Measurements from ENCODE around the gene SIAE. TPM values are rescaled to one million over a fixed set of nuclear protein-coding genes. Genes with fewer than 3 reads are reported as not detected.
"Not testable (repeated sequence)": the region's sequence is repeated elsewhere in the genome, so short reads cannot be mapped to it uniquely, and the experiment has no call there.

Gene SIAE
- total RNA-seq, 1 donor from 2014 or later, result 28.8 TPM

DNA sequence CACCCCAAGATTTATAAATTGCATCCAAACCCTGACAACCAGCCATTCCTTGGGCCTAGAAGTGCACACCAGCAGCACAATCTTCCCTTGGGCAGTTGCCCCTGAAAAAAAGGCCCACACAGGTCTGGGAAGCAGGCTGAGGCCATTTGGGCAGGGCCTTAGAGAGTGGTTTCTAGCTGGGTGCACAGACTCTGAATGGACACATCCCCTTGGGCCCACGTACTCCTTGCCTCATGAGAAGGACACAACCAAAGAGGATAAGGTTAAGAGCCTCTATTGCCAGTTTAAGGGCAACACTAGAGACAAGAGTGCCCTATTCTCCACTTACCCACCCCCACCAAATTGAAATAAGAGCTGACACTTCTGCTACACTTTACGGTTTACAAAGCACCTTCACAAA, 63.2 kb downstream of the SIAE start:
- H3K4me1 Mint-ChIP-seq (ENCODE audit: unreplicated experiment), result no peaks in the 10 kb centered on the region
- H3K27me3 Mint-ChIP-seq, result peaks cover 9% of the 10 kb centered on the region
- no peak overlapping the region for H3K27ac Mint-ChIP-seq
- no peaks in the 10 kb centered on the region for H3K36me3 Mint-ChIP-seq
- H3K9me3 Mint-ChIP-seq, result no peaks in the 10 kb centered on the region
- H3K4me3 Mint-ChIP-seq, result no peak overlapping the region
- TF ChIP-seq, protein P1, sequence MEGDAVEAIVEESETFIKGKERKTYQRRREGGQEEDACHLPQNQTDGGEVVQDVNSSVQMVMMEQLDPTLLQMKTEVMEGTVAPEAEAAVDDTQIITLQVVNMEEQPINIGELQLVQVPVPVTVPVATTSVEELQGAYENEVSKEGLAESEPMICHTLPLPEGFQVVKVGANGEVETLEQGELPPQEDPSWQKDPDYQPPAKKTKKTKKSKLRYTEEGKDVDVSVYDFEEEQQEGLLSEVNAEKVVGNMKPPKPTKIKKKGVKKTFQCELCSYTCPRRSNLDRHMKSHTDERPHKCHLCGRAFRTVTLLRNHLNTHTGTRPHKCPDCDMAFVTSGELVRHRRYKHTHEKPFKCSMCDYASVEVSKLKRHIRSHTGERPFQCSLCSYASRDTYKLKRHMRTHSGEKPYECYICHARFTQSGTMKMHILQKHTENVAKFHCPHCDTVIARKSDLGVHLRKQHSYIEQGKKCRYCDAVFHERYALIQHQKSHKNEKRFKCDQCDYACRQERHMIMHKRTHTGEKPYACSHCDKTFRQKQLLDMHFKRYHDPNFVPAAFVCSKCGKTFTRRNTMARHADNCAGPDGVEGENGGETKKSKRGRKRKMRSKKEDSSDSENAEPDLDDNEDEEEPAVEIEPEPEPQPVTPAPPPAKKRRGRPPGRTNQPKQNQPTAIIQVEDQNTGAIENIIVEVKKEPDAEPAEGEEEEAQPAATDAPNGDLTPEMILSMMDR (conservative IDR thresholded peaks at IDR 0.05), result no peak
- no peak for DNase-seq (ENCODE audit: extremely low spot score, unreplicated experiment)

DNA sequence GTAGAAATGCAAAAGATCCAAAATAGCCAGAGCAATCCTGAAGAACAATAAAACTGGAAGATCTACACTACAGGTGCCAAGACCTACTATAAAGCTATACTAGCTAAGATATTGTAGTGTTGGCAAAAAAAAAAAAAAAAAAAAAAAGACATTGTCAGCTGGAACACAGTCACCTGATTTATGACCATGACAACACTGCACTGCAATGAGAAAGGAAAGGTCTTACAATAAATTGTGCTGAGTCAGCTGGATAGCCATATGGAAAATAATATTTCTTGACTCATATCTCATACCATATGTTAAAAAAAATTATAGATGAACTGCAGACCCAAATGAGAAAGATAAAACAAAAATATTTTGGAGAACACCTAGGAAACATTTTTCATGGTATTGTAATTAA, 65.4 kb downstream of the SIAE start:
- DNase-seq (ENCODE audit: extremely low spot score, unreplicated experiment), result no peak
- H3K4me1 Mint-ChIP-seq (ENCODE audit: unreplicated experiment), result no peaks in the 10 kb centered on the region
- no peaks in the 10 kb centered on the region for H3K36me3 Mint-ChIP-seq
- no peak overlapping the region for H3K4me3 Mint-ChIP-seq
- H3K27me3 Mint-ChIP-seq, result peaks cover 3% of the 10 kb centered on the region
- no peak overlapping the region for H3K27ac Mint-ChIP-seq
- TF ChIP-seq, protein P1 (conservative IDR thresholded peaks at IDR 0.05), result no peak
- H3K9me3 Mint-ChIP-seq, result no peaks in the 10 kb centered on the region

DNA sequence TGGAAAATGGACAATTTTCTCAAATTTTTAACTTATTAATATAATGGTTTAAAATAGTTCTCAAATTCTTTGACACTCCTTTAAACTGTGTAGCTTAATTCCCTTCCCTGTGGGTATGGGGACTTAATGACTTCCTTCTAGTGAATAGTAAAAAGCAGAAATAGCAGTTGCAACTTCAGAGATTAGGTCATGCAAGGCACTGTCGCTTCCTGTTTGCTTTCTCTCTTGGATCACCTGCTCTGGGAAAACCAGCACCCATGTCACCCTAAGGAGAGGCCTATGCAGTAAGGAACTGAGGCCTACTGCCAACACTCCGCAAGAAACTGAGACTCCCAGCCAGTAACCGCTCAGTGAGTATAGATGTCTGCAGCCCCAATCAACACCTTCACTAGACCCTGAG, 67.8 kb downstream of the SIAE start:
- Mint-ChIP-seq H3K27me3 (no peaks in the 10 kb centered on the region), H3K4me1 (ENCODE audit: unreplicated experiment) (peaks cover 5% of the 10 kb centered on the region), H3K27ac (no peak overlapping the region), H3K36me3 (no peaks in the 10 kb centered on the region), H3K4me3 (no peak overlapping the region), H3K9me3 (no peaks in the 10 kb centered on the region)
- TF ChIP-seq, protein P1 (conservative IDR thresholded peaks at IDR 0.05), result no peak
- no peak for DNase-seq (ENCODE audit: extremely low spot score, unreplicated experiment)

DNA sequence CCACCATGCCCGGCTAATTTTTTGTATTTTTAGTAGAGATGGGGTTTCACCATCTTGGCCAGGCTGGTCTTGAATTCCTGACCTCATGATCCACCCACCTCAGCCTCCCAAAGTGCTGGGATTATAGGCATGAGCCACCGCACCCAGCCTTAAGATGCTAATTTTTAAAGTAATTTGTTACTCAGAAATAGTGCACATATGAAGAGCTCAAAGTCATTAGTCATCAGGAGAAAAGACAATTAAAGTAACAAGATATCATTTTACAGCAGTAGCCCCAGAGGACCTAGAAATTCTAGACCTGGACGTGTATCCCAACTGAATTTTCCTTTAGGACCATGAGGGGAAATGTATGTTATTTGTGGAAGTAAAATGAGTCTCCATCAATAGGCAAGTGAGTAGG, 70.8 kb downstream of the SIAE start:
- not testable (repeated sequence) for H3K4me3 Mint-ChIP-seq; H3K36me3 Mint-ChIP-seq; DNase-seq (ENCODE audit: extremely low spot score, unreplicated experiment); H3K27me3 Mint-ChIP-seq; H3K4me1 Mint-ChIP-seq (ENCODE audit: unreplicated experiment); H3K9me3 Mint-ChIP-seq; H3K27ac Mint-ChIP-seq

DNA sequence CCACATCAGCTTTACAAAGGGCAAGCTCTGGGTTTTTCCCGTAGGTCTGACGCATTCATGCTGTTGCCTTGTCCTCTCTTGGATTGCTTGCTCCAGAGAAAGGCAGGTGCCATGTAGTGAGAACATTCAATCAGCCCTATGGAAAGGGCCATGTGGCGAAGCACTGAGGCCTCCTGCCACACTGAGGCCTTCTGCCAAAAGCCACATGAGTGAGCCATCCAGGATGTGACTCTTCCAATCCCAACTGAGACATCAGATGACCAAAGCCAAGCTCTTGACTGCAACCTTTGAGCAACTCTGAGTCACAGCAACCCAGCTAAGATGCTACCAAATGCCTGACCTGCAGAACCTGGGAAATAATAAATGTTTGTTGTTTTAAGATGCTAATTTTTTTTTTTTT, 71.3 kb downstream of the SIAE start:
- no peak for DNase-seq (ENCODE audit: extremely low spot score, unreplicated experiment)
- H3K4me3 Mint-ChIP-seq, result no peak overlapping the region
- peaks cover 7% of the 10 kb centered on the region for H3K4me1 Mint-ChIP-seq (ENCODE audit: unreplicated experiment)
- no peaks in the 10 kb centered on the region for H3K36me3 Mint-ChIP-seq
- no peaks in the 10 kb centered on the region for H3K9me3 Mint-ChIP-seq
- TF ChIP-seq, protein P1 (conservative IDR thresholded peaks at IDR 0.05), result no peak
- no peak overlapping the region for H3K27ac Mint-ChIP-seq
- peaks cover 10% of the 10 kb centered on the region for H3K27me3 Mint-ChIP-seq

DNA sequence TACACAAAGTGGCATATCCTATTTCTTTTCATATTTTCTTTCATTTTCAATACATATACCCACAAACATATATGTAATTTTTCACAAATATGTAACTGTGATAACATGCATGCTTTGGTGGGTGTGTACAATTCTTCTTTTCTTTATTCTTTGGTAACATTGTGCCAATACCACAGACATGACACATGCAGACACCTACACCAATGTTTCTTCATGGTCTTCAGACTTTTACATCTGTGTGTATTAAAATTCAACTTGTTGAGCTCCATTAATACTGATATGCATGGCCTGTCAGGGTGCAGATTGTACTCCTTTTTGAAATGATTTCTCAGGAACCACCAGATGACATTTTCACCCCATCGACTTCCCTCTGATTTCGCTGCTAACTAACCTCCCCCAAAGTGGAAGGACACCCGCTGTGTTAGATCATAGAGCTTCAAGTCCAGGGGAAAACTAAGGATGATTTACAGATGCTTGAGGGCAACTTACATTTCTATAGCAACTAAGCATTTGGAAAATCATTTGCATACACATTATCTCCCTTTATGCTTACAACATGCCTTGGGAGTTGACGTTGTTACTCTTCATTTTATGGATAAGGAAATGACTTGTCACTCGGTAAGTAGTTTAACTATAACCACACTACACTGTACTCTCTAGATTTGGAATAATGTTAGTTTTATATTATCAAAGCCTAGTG, 72.8 kb downstream of the SIAE start:
- Mint-ChIP-seq H3K27ac (no peak overlapping the region), H3K27me3 (peaks cover 13% of the 10 kb centered on the region), H3K36me3 (no peaks in the 10 kb centered on the region), H3K4me3 (no peak overlapping the region), H3K4me1 (ENCODE audit: unreplicated experiment) (peaks cover 7% of the 10 kb centered on the region), H3K9me3 (no peaks in the 10 kb centered on the region)
- TF ChIP-seq, protein P1 (conservative IDR thresholded peaks at IDR 0.05), result no peak
- no peak for DNase-seq (ENCODE audit: extremely low spot score, unreplicated experiment)

All from type B pancreatic cell (in vitro differentiated cells).